ENCODE results near the gene BCL2L2.

DNA sequence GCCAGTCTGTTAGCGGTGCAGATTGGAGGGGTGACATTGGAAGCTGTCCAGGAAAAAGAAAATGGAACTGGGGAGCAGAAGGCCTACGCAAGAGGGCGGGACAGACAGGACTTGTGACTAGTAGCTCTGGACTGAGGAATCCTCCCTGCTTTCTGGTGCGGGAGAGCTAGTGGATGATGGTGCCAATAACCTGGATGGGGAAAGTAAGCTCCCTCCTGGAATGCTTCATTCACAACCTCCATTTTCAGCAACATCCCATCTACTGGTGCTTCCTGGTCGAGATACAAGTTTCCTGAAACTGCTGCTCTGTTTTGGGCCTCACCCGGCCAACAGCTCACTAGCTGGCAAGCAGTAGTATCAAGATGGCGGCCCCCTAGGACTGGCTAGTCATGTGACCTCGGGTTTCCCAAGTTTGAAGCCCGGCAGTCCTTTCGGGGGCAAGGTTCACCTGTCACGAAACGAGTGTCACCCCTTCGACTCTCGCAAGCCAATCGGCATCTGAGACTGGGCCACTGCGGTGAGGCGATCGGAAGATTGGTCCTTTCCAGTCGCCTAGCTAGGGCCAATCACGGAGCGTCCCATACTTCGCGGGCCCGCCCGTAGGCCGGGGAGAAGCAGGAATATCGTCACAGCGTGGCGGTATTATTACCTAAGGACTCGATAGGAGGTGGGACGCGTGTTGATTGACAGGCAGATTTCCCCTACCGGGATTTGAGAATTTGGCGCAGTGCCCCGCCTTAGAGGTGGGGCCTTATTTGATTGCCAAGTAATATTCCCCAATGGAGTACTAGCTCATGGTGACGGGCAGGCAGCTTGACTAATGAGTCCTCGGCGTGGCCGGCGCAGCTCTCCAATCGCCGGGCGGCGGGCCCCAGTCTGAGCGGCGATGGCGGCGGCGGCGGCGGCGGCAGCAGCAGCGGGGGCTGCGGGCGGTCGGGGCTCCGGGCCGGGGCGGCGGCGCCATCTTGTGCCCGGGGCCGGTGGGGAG is 14.2 kb downstream of the BCL2L2 start, which contains the start of gene PABPN1:
- TF ChIP-seq EZH2 (IDR thresholded peaks at IDR 0.05), result no peak
- TF ChIP-seq POLR2AphosphoS5 (IDR thresholded peaks at IDR 0.05; ENCODE audit: borderline replicate concordance, low read depth, low read length), result peak; percentile 86
